Measurements from ENCODE around the gene NKD1.
A peak's percentile ranks its signal among the peaks of the same experiment; 100 is the strongest.

The NKD1 gene

DNA sequence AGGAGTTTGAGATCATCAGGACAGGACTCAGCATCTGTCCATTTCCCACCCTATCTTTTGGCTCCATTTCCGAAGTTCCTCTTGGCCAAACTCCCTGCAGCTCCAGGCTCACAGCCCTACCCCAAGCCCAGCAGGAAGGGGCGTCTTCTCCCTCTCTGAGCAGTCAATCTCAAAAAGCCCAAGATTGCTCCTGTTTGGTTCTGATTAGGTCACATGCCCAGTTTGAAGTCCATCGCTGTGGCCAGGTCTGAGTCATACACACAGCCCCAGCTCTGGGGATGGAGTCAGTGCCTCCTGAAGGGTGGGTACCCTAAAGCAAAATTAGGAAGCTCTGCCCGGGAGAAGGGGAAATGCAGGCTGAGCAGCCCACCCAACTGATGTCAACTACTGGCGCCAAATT lies 109.0 kb downstream of the NKD1 start:
- no peak overlapping the region for H3K4me3 ChIP-seq (ENCODE audit: low read depth, low read length)
- TF ChIP-seq CTCF (IDR thresholded peaks at IDR 0.05; ENCODE audit: control insufficient read depth, extremely low read depth, insufficient read depth) = no peak

DNA sequence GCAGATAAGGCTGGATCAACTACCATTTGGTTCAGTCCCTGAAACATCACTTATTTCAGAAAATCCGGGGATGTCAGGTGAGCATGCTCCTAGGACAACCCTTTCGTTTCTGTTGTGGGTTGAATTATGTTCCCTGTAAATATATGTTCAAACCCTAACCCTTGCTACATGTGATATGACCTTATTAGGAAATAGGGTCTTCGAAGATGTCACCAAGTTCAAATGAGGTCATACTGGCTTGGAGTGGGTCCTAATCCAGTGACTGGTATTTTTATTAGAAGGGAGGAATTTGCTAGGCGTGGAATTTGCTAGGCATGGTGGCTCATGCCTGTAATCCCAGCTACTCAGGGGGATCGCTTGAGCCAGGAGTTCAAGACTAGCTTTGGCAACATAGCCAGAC lies 111.6 kb downstream of the NKD1 start:
- DNase-seq (ENCODE audit: low read depth) = no peak
- no peak overlapping the region for H3K4me3 ChIP-seq (ENCODE audit: low read depth, low read length)
- no peak for TF ChIP-seq CTCF (IDR thresholded peaks at IDR 0.05; ENCODE audit: control insufficient read depth, extremely low read depth, insufficient read depth)

More for the DNA sequence above, 109.0 kb downstream of the NKD1 start:
- no peak for DNase-seq (ENCODE audit: low read depth)

DNA sequence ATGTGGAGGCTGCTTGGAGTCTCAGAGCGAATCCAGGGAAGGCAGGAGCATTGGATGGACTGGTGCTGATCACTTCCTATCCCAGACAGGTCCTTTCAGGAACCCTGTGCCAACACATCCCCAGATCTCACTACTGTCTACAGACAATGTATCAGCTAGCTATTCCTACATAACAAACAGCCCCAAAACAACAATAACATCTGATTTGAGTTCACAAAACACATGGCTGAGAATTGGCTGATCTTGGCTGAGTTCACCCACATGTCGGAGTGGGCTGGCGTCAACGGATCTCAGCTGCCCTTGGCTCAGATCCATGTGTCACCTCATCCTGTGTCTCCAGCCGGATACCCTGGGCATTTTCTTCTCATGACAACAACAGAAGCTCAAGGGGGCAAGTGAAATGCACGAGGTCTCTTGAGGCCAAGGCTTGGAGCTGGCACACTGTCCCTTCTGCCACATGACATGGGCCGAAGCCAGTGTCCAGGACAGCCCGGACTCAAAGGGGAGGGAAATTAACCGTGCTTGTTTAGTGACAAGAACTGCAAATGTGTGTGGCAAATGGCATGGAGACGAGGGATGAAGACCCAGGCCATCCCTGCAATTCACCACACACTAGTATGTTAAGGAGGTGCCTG lies 114.2 kb downstream of the NKD1 start:
- no peak for TF ChIP-seq CTCF (IDR thresholded peaks at IDR 0.05; ENCODE audit: control insufficient read depth, extremely low read depth, insufficient read depth)
- no peak for DNase-seq (ENCODE audit: low read depth)
- no peak overlapping the region for H3K4me3 ChIP-seq (ENCODE audit: low read depth, low read length)

- no peak for DNase-seq (ENCODE audit: low read depth)
- H3K4me3 ChIP-seq (ENCODE audit: low read depth, low read length) = no peak overlapping the region
- no peak for TF ChIP-seq CTCF (IDR thresholded peaks at IDR 0.05; ENCODE audit: control insufficient read depth, extremely low read depth, insufficient read depth)
Observed at GRCh38 chr16:50664270-50664669, 116.1 kb downstream of the NKD1 start.

- H3K4me3 ChIP-seq (ENCODE audit: low read depth, low read length) = peak overlapping the region; percentile 42
- DNase-seq (ENCODE audit: low read depth) = no peak
- TF ChIP-seq CTCF (IDR thresholded peaks at IDR 0.05; ENCODE audit: control insufficient read depth, extremely low read depth, insufficient read depth) = peak; percentile 81
Observed at GRCh38 chr16:50665128-50665878, 117.1 kb downstream of the NKD1 start.

DNA sequence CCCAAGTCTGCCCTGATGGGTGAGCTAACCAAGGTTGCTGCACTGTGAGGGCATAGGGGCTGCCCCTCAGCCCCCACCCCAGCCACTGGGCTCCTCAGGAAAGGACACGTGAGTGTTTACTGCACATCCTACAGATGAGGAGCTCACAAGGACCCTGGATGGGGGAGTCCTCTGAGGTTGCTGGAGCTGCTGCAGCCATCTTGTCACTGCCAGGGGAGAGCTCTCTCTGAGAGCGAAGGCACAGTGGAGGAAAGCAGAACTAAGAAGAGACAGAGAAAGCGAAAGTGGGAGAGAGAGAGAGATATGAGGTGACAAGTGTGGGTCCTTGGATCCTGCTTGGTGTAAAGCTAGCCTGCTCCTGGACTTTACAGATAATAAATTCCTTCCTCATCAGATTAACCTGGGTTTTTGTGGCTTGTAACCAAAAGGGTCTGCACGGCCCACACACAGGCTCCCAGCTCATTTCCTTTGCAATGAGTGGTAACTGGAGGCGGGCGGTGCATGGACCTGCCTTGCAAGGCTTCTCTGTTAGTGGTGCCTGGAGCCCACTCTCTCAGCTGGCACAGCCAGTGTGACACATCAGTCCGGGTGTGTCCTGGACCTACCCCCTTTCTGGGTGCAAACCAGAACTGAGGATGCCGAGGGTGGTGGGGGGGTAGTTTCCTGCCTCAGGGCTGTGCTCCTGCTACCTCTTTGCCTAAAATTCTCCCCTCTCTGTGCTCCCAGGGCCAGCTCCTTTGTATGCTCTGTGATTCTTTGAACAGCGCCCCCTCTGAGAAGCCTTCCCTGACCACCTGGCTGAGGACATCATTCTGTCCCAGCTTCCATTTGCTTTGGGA lies 118.7 kb downstream of the NKD1 start:
- no peak for TF ChIP-seq CTCF (IDR thresholded peaks at IDR 0.05; ENCODE audit: control insufficient read depth, extremely low read depth, insufficient read depth)
- no peak for DNase-seq (ENCODE audit: low read depth)
- no peak overlapping the region for H3K4me3 ChIP-seq (ENCODE audit: low read depth, low read length)
